Ovary (tissue), 3 donors: ENCODE data around the gene THSD4.

Experiments
- POLR2A ChIP-seq: fragments of 450-650 bp; IDR thresholded peaks from one replicate; pipeline ENCODE4 v1.6.1; 2017; ENCODE audit warnings: antibody characterized with exemption, mild to moderate bottlenecking, moderate library complexity
- TF ChIP-seq, protein P1 (sequence below), 3 donors: fragments of 450-650 bp in 2 of 3; fragments of 200-600 bp in 1 of 3; IDR thresholded peaks; one replicate each; pipeline versions ENCODE4 v1.5.1 to v1.8.0; 2016 to 2022; ENCODE audit warnings: antibody characterized with exemption in 3 of 3, mild to moderate bottlenecking in 1 of 3
- donor health status: DM: no; HTN: no; CAD: no.

- TF ChIP-seq, protein P1, sequence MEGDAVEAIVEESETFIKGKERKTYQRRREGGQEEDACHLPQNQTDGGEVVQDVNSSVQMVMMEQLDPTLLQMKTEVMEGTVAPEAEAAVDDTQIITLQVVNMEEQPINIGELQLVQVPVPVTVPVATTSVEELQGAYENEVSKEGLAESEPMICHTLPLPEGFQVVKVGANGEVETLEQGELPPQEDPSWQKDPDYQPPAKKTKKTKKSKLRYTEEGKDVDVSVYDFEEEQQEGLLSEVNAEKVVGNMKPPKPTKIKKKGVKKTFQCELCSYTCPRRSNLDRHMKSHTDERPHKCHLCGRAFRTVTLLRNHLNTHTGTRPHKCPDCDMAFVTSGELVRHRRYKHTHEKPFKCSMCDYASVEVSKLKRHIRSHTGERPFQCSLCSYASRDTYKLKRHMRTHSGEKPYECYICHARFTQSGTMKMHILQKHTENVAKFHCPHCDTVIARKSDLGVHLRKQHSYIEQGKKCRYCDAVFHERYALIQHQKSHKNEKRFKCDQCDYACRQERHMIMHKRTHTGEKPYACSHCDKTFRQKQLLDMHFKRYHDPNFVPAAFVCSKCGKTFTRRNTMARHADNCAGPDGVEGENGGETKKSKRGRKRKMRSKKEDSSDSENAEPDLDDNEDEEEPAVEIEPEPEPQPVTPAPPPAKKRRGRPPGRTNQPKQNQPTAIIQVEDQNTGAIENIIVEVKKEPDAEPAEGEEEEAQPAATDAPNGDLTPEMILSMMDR (IDR thresholded peaks at IDR 0.05), result no peak
- TF ChIP-seq POLR2A, result no peak
These were observed 71.8 kb downstream of the THSD4 start for GRCh38 chr15:71187078-71187477.
